ENCODE data around the gene LY6G5C. TPM values are rescaled to one million over a fixed set of nuclear protein-coding genes. Genes with fewer than 3 reads are reported as not detected.

LY6G5C gene
- total and polyA plus RNA-seq, 9 of the 15 experiments (the other 6 are each of a cell fraction or from before 2014, with no cell fraction given): 0.10 to 0.67 (median 0.46) TPM; not detected in 4

DNA sequence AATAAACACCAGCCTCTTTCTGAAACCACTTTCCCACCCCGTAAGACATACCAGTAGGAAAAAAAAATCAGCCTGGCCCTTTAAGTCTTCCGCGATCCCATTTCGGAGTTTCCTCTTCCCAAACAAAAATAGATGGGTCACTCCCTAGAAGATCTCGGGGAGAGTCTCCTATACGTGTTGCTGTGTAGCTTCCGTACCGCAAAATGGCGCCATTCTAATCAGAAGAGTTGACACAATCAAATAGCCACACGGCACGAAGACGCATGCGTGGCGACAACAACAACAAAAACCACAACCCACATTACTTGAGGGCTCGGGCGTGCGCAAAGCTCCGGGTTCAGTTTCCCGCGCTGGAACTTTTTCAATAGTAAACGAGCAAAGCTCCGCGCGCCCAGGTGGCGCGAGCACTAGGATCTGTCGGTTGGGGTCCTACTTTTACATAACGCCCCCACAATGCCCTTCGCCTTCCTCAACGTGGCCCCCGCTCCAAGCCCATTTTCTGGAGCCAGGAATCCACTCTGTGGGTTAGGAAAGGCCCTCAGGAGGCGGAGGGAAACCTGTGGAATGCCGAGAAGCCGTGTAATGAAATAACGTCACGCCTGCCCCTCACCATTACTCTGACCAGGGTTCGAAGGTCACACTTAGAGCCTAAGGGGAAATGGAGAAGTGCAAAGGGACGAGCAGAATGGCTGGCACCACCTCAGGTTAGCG lies 15.9 kb downstream of the LY6G5C start, which contains the start of gene GPANK1 (continued):
- TF ChIP-seq, protein P1, sequence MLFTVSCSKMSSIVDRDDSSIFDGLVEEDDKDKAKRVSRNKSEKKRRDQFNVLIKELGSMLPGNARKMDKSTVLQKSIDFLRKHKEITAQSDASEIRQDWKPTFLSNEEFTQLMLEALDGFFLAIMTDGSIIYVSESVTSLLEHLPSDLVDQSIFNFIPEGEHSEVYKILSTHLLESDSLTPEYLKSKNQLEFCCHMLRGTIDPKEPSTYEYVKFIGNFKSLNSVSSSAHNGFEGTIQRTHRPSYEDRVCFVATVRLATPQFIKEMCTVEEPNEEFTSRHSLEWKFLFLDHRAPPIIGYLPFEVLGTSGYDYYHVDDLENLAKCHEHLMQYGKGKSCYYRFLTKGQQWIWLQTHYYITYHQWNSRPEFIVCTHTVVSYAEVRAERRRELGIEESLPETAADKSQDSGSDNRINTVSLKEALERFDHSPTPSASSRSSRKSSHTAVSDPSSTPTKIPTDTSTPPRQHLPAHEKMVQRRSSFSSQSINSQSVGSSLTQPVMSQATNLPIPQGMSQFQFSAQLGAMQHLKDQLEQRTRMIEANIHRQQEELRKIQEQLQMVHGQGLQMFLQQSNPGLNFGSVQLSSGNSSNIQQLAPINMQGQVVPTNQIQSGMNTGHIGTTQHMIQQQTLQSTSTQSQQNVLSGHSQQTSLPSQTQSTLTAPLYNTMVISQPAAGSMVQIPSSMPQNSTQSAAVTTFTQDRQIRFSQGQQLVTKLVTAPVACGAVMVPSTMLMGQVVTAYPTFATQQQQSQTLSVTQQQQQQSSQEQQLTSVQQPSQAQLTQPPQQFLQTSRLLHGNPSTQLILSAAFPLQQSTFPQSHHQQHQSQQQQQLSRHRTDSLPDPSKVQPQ (CRISPR knock-in tag; IDR thresholded peaks at IDR 0.05; ENCODE audit: borderline replicate concordance): no peak
- TF ChIP-seq BMI1 (IDR thresholded peaks at IDR 0.05; ENCODE audit: low read length) (no peak), MEIS2 (IDR thresholded peaks at IDR 0.05; ENCODE audit: partially characterized antibody) (peak; percentile 91), HEY1 (CRISPR knock-in tag; IDR thresholded peaks at IDR 0.05; ENCODE audit: borderline replicate concordance) (no peak), ZNF644 (tag; IDR thresholded peaks at IDR 0.05; ENCODE audit: low read depth) (no peak; the same call in 1 of the 2 replicates), SMARCA4 (IDR thresholded peaks at IDR 0.05) (no peak; the same call in 1 of the 2 replicates), HNRNPUL1 (IDR thresholded peaks at IDR 0.05; ENCODE audit: low read length) (no peak; the same call in 1 of the 2 replicates), ZNF41 (CRISPR knock-in tag; conservative IDR thresholded peaks at IDR 0.05) (0 out of 2 replicates have a peak, but pooled peaks have one; percentile 47), NR2C2 (CRISPR knock-in tag; IDR thresholded peaks at IDR 0.05) (peak; percentile 82), NR2C2 (tag; IDR thresholded peaks at IDR 0.05) (no peak), TEAD1 (CRISPR knock-in tag; IDR thresholded peaks at IDR 0.05) (peak; percentile 69 to 76; a peak in 1 of 4 replicates), RBM22 (IDR thresholded peaks at IDR 0.05; ENCODE audit: low read depth, low read length, poor library complexity, severe bottlenecking) (peak; percentile 2), EGR1 (conservative IDR thresholded peaks at IDR 0.05) (no peak), CBX2 (IDR thresholded peaks at IDR 0.05; ENCODE audit: insufficient read depth, low read length, poor library complexity, severe bottlenecking) (no peak), BRF1 (IDR thresholded peaks at IDR 0.05; ENCODE audit: borderline replicate concordance, extremely low read depth, insufficient read length) (no peak), IFI16 (CRISPR knock-in tag; IDR thresholded peaks at IDR 0.05) (0 out of 2 replicates have a peak, but pooled peaks have one; percentile 9)
